IMR-90 (cell line): ENCODE measurements around the gene MTCL1. TPM values are rescaled to one million over a fixed set of nuclear protein-coding genes. Genes with fewer than 3 reads are reported as not detected.

Experiments
- ATAC-seq: fragments of 200-7000 bp; cut with Tn5 transposase; 2 replicates; pipeline ENCODE4 v1.9.1; 2020; ENCODE audit warnings: low read depth, mild to moderate bottlenecking, moderate library complexity
- BruUV-seq: library from RNA; stranded (reverse); fragments of 400-500 nt; replicated peaks from 2 replicates; lab custom pipeline; 2021; lab: Mats Ljungman, UMichigan
- CTCF ChIA-PET: fragments of 300-600 bp; formaldehyde crosslinking; extraction: SDS; loops from one replicate; lab custom pipeline; 2021; ENCODE audit warnings: antibody characterized with exemption; lab: Yijun Ruan, JAX
- POLR2A ChIA-PET: fragments of 300-600 bp; sonication (Branson Sonifier 250); formaldehyde crosslinking; loops from one replicate; lab custom pipeline; 2022; ENCODE audit warnings: antibody characterized with exemption; ENCODE audit not compliant: unreplicated experiment; lab: Charles Lee
- DNase-seq: peaks from one replicate; pipeline ENCODE4 v3.0.0; 2013
- H2AFZ ChIP-seq: replicated peaks from 2 replicates; pipeline ENCODE3; 2013; ENCODE audit warnings: low read length, mild to moderate bottlenecking; ENCODE audit not compliant: poor library complexity
- H2AK5ac ChIP-seq: 2 replicates; pipeline ENCODE4 v1.6.1; 2013; ENCODE audit warnings: low read depth, low read length, inconsistent platforms
- H2AK9ac ChIP-seq: replicated peaks from 2 replicates; pipeline ENCODE3; 2013; ENCODE audit warnings: mild to moderate bottlenecking, low read depth, low read length, moderate library complexity; ENCODE audit not compliant: poor library complexity
- H2BK120ac ChIP-seq: 2 replicates; pipeline ENCODE4 v1.6.1; 2013; ENCODE audit warnings: low read depth, low read length, inconsistent platforms
- H2BK15ac ChIP-seq: 3 replicates; pipeline ENCODE4 v1.6.1; 2013; ENCODE audit warnings: low read depth, low read length, inconsistent platforms
- H2BK20ac ChIP-seq: 2 replicates; pipeline ENCODE4 v1.6.1; 2013; ENCODE audit warnings: low read depth, mild to moderate bottlenecking, inconsistent platforms, low read length, moderate library complexity
- H2BK5ac ChIP-seq: 2 replicates; pipeline ENCODE4 v1.6.1; 2013; ENCODE audit warnings: mild to moderate bottlenecking, low read depth, low read length, inconsistent platforms; ENCODE audit not compliant: poor library complexity, severe bottlenecking
- H3K14ac ChIP-seq: replicated peaks from 2 replicates; pipeline ENCODE4 v1.6.1; 2013; ENCODE audit warnings: low read depth, low read length, inconsistent platforms
- H3K18ac ChIP-seq: 2 replicates; pipeline ENCODE4 v1.6.1; 2013; ENCODE audit warnings: low read depth, low read length, control low read depth
- H3K23ac ChIP-seq: 2 replicates; pipeline ENCODE4 v1.6.1; 2013; ENCODE audit warnings: low read depth, low read length, inconsistent platforms
- H3K27ac ChIP-seq: 2 replicates; pipeline ENCODE4 v1.5.1; 2013; ENCODE audit warnings: mild to moderate bottlenecking, control low read depth, low read length; ENCODE audit not compliant: insufficient read depth
- H3K27me3 ChIP-seq: 2 replicates; pipeline ENCODE4 v1.6.1; 2013; ENCODE audit warnings: low read length; ENCODE audit not compliant: control insufficient read depth, insufficient read depth
- H3K36me3 ChIP-seq: 2 replicates; pipeline ENCODE4 v1.6.1; 2013; ENCODE audit warnings: low read length, mixed read lengths; ENCODE audit not compliant: control insufficient read depth, insufficient read depth
- H3K4ac ChIP-seq: 2 replicates; pipeline ENCODE4 v1.6.1; 2013; ENCODE audit warnings: low read depth, low read length, inconsistent platforms
- H3K4me1 ChIP-seq: 2 replicates; pipeline ENCODE4 v1.6.1; 2013; ENCODE audit warnings: low read length, mixed read lengths; ENCODE audit not compliant: control insufficient read depth, insufficient read depth
- H3K4me2 ChIP-seq: 2 replicates; pipeline ENCODE4 v1.6.1; 2013; ENCODE audit warnings: low read depth, mild to moderate bottlenecking, control low read depth, low read length, moderate library complexity
- H3K4me3 ChIP-seq: 2 replicates; pipeline ENCODE4 v1.5.1; 2013; ENCODE audit warnings: low read depth, mild to moderate bottlenecking, control low read depth, low read length, moderate library complexity; ENCODE audit not compliant: insufficient read depth
- H3K56ac ChIP-seq: 2 replicates; pipeline ENCODE4 v1.6.1; 2013; ENCODE audit warnings: low read length, inconsistent platforms; ENCODE audit not compliant: insufficient read depth; ENCODE audit errors: extremely low read depth
- H3K79me1 ChIP-seq, 2 experiments: 2 replicates each; pipeline ENCODE4 v1.6.1; 2013; ENCODE audit warnings: low read length in 2 of 2, inconsistent platforms in 1 of 2, low read depth in 1 of 2
- H3K9ac ChIP-seq: 2 replicates; pipeline ENCODE4 v1.6.1; 2013; ENCODE audit warnings: low read depth, low read length, control low read depth
- H3K9me1 ChIP-seq: 2 replicates; pipeline ENCODE4 v1.6.1; 2013; ENCODE audit warnings: low read length, inconsistent platforms; ENCODE audit not compliant: insufficient read depth
- H3K9me3 ChIP-seq: 2 replicates; pipeline ENCODE4 v1.6.1; 2013; ENCODE audit warnings: low read length; ENCODE audit not compliant: control insufficient read depth, insufficient read depth
- H4K20me1 ChIP-seq: 2 replicates; pipeline ENCODE4 v1.6.1; 2013; ENCODE audit warnings: low read length, inconsistent platforms; ENCODE audit not compliant: insufficient read depth
- H4K5ac ChIP-seq: 2 replicates; pipeline ENCODE4 v1.6.1; 2013; ENCODE audit warnings: mild to moderate bottlenecking, low read depth, low read length, control low read depth
- H4K8ac ChIP-seq, 2 experiments: 2 replicates each; pipeline ENCODE4 v1.6.1; 2013; ENCODE audit warnings: low read depth in 2 of 2, low read length in 2 of 2, control low read depth in 1 of 2, inconsistent platforms in 1 of 2
- H4K91ac ChIP-seq: 2 replicates; pipeline ENCODE4 v1.6.1; 2013; ENCODE audit warnings: low read depth, low read length, inconsistent platforms; ENCODE audit not compliant: insufficient read depth
- MAFK ChIP-seq: IDR thresholded peaks from 2 replicates; pipeline ENCODE4 v1.6.1; 2012; ENCODE audit warnings: low read depth, low read length, improper control_type of control experiment
- MXI1 ChIP-seq: IDR thresholded peaks from 2 replicates; pipeline ENCODE4 v1.6.1; 2012; ENCODE audit warnings: low read depth, mild to moderate bottlenecking, low read length, moderate library complexity, borderline replicate concordance
- WGBS, 2 experiments: methylation state at CpG; one replicate each; pipeline versions ENCODE4 v1.1.5 to v1.1.7; 2013; ENCODE audit warnings: missing lambda C conversion rate in 2 of 2; ENCODE audit not compliant: insufficient read length in 1 of 2; ENCODE audit errors: extremely low coverage in 2 of 2; 5-methylcytosine and 5-hydroxymethylcytosine counted together
- dilution Hi-C: fragments of 300-500 bp; cut with HindIII; formaldehyde crosslinking; loops from one replicate; pipeline ENCODE4 v1.14.3; 2018; ENCODE audit warnings: low sequenced_read_pairs; ENCODE audit not compliant: unreplicated experiment
- in situ Hi-C: fragments of 300-500 bp; cut with MboI; formaldehyde crosslinking; loops from 3 replicates; pipeline ENCODE4 v1.14.3; 2019; ENCODE audit warnings: low sequenced_read_pairs, inconsistent platforms, mixed read lengths
- intact Hi-C: fragments of 100-400 bp; cut with micrococcal nuclease; formaldehyde crosslinking; loops from 2 replicates; pipeline ENCODE4 v1.10.0; 2022
- polyA plus RNA-seq, 3 experiments: library from polyadenylated mRNA; depleted of rRNA; stranded (reverse); fragments of >200 nt; gene quantifications; 2 replicates each; pipeline ENCODE4 v1.2.3, GENCODE V29; 2012; ENCODE audit warnings: low replicate concordance in 1 of 3
- total RNA-seq: library from RNA; depleted of rRNA; stranded (reverse); fragments of >200 nt; gene quantifications from 2 replicates; pipeline ENCODE4 v1.2.3, GENCODE V29; 2012

Gene MTCL1
- total and polyA plus RNA-seq, 2 of the 4 experiments (the other 2 are of a cell fraction), result 29.0 to 45.3 TPM

DNA sequence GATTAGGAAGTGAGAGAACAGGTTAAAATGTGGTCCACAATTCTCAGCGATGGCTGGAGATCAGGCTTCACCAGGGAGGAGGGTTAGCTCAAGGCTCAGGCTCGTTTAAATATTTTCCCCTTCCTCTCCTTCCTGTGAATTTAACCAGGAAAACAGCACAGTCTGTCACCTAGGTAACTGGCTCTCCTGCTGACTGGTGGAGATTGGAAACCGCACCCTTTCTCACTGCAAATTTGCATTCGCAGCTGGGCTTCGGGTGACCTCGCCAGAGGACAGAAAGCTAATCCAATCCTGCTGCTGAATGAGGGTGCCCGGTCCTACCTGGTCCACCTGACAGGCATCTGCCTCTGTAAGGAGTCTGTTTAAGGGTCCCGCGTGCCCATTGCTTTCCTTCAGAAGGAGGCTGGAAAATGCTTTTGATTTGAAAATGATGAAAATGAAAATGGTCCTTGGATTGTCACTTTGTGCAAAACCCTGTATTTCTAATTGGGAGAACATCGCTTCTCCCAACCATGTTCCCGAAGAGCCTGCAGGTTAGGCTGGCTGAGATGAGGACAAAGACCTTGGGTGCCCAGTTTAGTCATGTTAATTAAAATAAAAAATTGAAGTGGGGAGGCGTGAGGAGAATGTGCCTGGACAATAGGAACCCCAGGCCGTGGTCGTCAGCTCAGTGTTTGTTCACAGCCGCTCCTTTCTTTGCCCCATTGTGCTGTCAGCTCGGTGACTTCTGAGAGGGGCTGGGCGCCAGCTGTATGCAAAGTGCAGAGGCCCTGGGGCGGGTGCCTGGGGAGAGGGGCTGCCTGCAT is 43.4 kb upstream of the MTCL1 start:
- H3K4ac ChIP-seq, result peak overlapping the region; percentile 13; the same call in 1 of the 2 replicates
- dilution Hi-C loops (no loop called here), intact Hi-C loops (no loop called here), in situ Hi-C loops (no loop called here)
- H2BK15ac ChIP-seq, result 0 out of 3 replicates have a peak overlapping the region, but pooled peaks have one; percentile 2
- H4K8ac ChIP-seq, result peak overlapping the region in 1 of 2 experiments; percentile 33; a peak in 1 of 4 replicates
- TF ChIP-seq MXI1 (no peak), MAFK (no peak)
- H3K4me2 ChIP-seq, result peak overlapping the region; percentile 4
- H3K36me3 ChIP-seq, result no peaks in the 10 kb centered on the region
- H3K9me1 ChIP-seq, result peaks cover 13% of the 10 kb centered on the region
- ChIA-PET CTCF (interaction anchor here (0.6 to 1.1 kb wide), 2 partner anchors 18 to 326 kb away, joined by 3 to 4 read pairs; no protein-coding TSS in a partner anchor), POLR2A (no interaction called here)
- no peak overlapping the region for H2AK9ac ChIP-seq
- no peak overlapping the region for H3K56ac ChIP-seq
- peak overlapping the region; percentile 7; the same call in 1 of the 2 replicates for H4K91ac ChIP-seq
- peak overlapping the region; percentile 25; the same call in 1 of the 2 replicates for H3K23ac ChIP-seq
- H2BK5ac ChIP-seq, result no peak overlapping the region
- H2BK20ac ChIP-seq, result peak overlapping the region; percentile 24; the same call in 1 of the 2 replicates
- H3K79me1 ChIP-seq, result peaks cover 0 to 5% of the 10 kb centered on the region in 2 experiments; a peak in 1 of 4 replicates
- no peak overlapping the region; the same call in 1 of the 2 replicates for H3K18ac ChIP-seq
- no peak overlapping the region for H3K4me3 ChIP-seq
- no peaks in the 10 kb centered on the region for H3K27me3 ChIP-seq
- no peak overlapping the region for H3K27ac ChIP-seq
- H4K5ac ChIP-seq, result peak overlapping the region; percentile 70
- peak overlapping the region; percentile 35; the same call in 1 of the 2 replicates for H2BK120ac ChIP-seq
- H3K9me3 ChIP-seq, result no peaks in the 10 kb centered on the region
- H2AFZ ChIP-seq, result peak overlapping the region; percentile 39
- H4K20me1 ChIP-seq, result no peaks in the 10 kb centered on the region; the same call in 1 of the 2 replicates
- 0 out of 2 replicates have a peak overlapping the region, but pooled peaks have one; percentile 29 for H3K14ac ChIP-seq
- H3K9ac ChIP-seq, result no peak overlapping the region
- WGBS, 2 experiments, result 62% methylated on average over 10 of the region's 18 CpGs; no CpG with 5 or more reads in 1 of the 2 experiments
- ATAC-seq (no peak; the same call in 1 of the 2 replicates), DNase-seq (peak; percentile 28)
- BruUV-seq, result no TSS peak
- H3K4me1 ChIP-seq, result peaks cover 15% of the 10 kb centered on the region
- no peak overlapping the region for H2AK5ac ChIP-seq
